H1 (cell line): ENCODE measurements around the gene ITGAE. TPM values are rescaled to one million over a fixed set of nuclear protein-coding genes. Genes with fewer than 3 reads are reported as not detected.

Experiments used
- CTCF ChIA-PET: fragments of 300-600 bp; sonication (Branson Sonifier 250); formaldehyde crosslinking; loops from one replicate; lab custom pipeline; 2021; ENCODE audit not compliant: partially characterized antibody; lab: Charles Lee
- POLR2A ChIA-PET: fragments of 300-600 bp; sonication (Branson Sonifier 250); formaldehyde crosslinking; loops from one replicate; lab custom pipeline; 2021; ENCODE audit warnings: inconsistent platforms; ENCODE audit not compliant: partially characterized antibody; lab: Charles Lee
- DNase-seq, 2 experiments: peaks; one replicate each; pipeline versions ENCODE4 v3.0.0 to v3.0.0-alpha.2; 2010 to 2022; ENCODE audit warnings: low spot score in 2 of 2, low read depth in 1 of 2, mixed read lengths in 1 of 2
- FAIRE-seq: peaks from 2 replicates; lab custom pipeline; 2011; peaks lifted over from hg19 to GRCh38; lab: Jason Lieb, UNC
- H2AFZ ChIP-seq: 2 replicates; pipeline ENCODE4 v1.8.1; 2012; ENCODE audit warnings: low read length, inconsistent platforms
- H2AK5ac ChIP-seq: 2 replicates; pipeline ENCODE4 v1.6.1; 2013; ENCODE audit warnings: low read depth, low read length
- H2BK120ac ChIP-seq: replicated peaks from 2 replicates; pipeline ENCODE3; 2013; ENCODE audit warnings: low read depth, low read length, inconsistent platforms
- H2BK12ac ChIP-seq: 2 replicates; pipeline ENCODE4 v1.6.1; 2013; ENCODE audit warnings: low read depth, low read length
- H2BK15ac ChIP-seq: 2 replicates; pipeline ENCODE4 v1.6.1; 2013; ENCODE audit warnings: low read length
- H2BK20ac ChIP-seq: 2 replicates; pipeline ENCODE4 v1.6.1; 2013; ENCODE audit warnings: low read length
- H2BK5ac ChIP-seq: 2 replicates; pipeline ENCODE4 v1.6.1; 2013; ENCODE audit warnings: low read depth, low read length
- H3K14ac ChIP-seq: 2 replicates; pipeline ENCODE4 v1.6.1; 2013; ENCODE audit warnings: inconsistent platforms; ENCODE audit not compliant: insufficient read length
- H3K18ac ChIP-seq: 2 replicates; pipeline ENCODE4 v1.6.1; 2013; ENCODE audit warnings: low read length; ENCODE audit errors: extremely low read depth
- H3K23ac ChIP-seq: 2 replicates; pipeline ENCODE4 v1.6.1; 2013; ENCODE audit warnings: inconsistent platforms; ENCODE audit not compliant: insufficient read length
- H3K23me2 ChIP-seq: 2 replicates; pipeline ENCODE4 v1.6.1; 2013; ENCODE audit warnings: low read depth, low read length
- H3K27ac ChIP-seq: 2 replicates; pipeline ENCODE4 v1.6.1; 2011; ENCODE audit warnings: low read depth, low read length, inconsistent platforms
- H3K27me3 ChIP-seq, 4 experiments: replicated peaks in 1 of 4; 1 replicate in 1 of 4; 2 replicates in 3 of 4; pipeline versions ENCODE4 v1.6.1 to v1.8.1; 2011 to 2013; ENCODE audit warnings: low read length in 3 of 4, mild to moderate bottlenecking in 3 of 4, inconsistent platforms in 2 of 4, mixed read lengths in 2 of 4, moderate library complexity in 1 of 4; ENCODE audit not compliant: control insufficient read depth in 3 of 4, insufficient read depth in 3 of 4; ENCODE audit errors: extremely low read depth in 1 of 4
- H3K36me3 ChIP-seq, 4 experiments: 2 replicates each; pipeline versions ENCODE4 v1.6.1 to v1.8.1; 2011 to 2013; ENCODE audit warnings: mild to moderate bottlenecking in 4 of 4, low read length in 3 of 4, moderate library complexity in 2 of 4, control low read depth in 1 of 4, inconsistent platforms in 1 of 4; ENCODE audit not compliant: insufficient read depth in 4 of 4, control insufficient read depth in 2 of 4
- H3K4ac ChIP-seq: replicated peaks from 2 replicates; pipeline ENCODE3; 2013; ENCODE audit warnings: low read length, low read depth, mixed read lengths, inconsistent platforms; ENCODE audit not compliant: insufficient read length
- H3K4me1 ChIP-seq, 4 experiments: replicated peaks in 1 of 4; 1 replicate in 1 of 4; 2 replicates in 3 of 4; pipeline versions ENCODE4 v1.6.1 to v1.8.1; 2011 to 2013; ENCODE audit warnings: low read length in 3 of 4, inconsistent platforms in 2 of 4, mixed read lengths in 1 of 4; ENCODE audit not compliant: insufficient read depth in 4 of 4, control insufficient read depth in 3 of 4
- H3K4me2 ChIP-seq, 2 experiments: 2 replicates each; pipeline versions ENCODE4 v1.6.1 to v1.8.1; 2011 to 2013; ENCODE audit warnings: low read depth in 2 of 2, low read length in 2 of 2, control low read depth in 1 of 2, inconsistent platforms in 1 of 2, mild to moderate bottlenecking in 1 of 2; ENCODE audit not compliant: insufficient read depth in 1 of 2
- H3K4me3 ChIP-seq, 4 experiments: fragments of 200-600, 300-600 bp in 1 of 4; sonication (generic), shearing (Covaris generic), sonication (Bioruptor Twin) in 1 of 4; 2 replicates each; pipeline versions ENCODE4 v1.5.1 to v1.8.1; 2011 to 2016; ENCODE audit warnings: low read length in 4 of 4, low read depth in 3 of 4, control low read depth in 2 of 4, inconsistent platforms in 2 of 4, mild to moderate bottlenecking in 2 of 4, mixed read lengths in 1 of 4, moderate library complexity in 1 of 4; ENCODE audit not compliant: insufficient read depth in 2 of 4; ENCODE audit errors: extremely low read depth in 1 of 4
- H3K56ac ChIP-seq: replicated peaks from 2 replicates; pipeline ENCODE3; 2013; ENCODE audit warnings: low read depth, mild to moderate bottlenecking, mixed read lengths, low read length, inconsistent platforms; ENCODE audit not compliant: insufficient read length
- H3K79me1 ChIP-seq: 2 replicates; pipeline ENCODE4 v1.6.1; 2013; ENCODE audit warnings: low read depth, low read length, control low read depth
- H3K79me2 ChIP-seq, 2 experiments: 2 replicates each; pipeline versions ENCODE4 v1.6.1 to v1.8.1; 2012 to 2013; ENCODE audit warnings: low read length in 2 of 2, mild to moderate bottlenecking in 2 of 2, inconsistent platforms in 1 of 2; ENCODE audit not compliant: insufficient read depth in 2 of 2, control insufficient read depth in 1 of 2
- H3K9ac ChIP-seq, 4 experiments: replicated peaks in 1 of 4; 1 replicate in 1 of 4; 2 replicates in 3 of 4; pipeline versions ENCODE4 v1.6.1 to v1.8.1; 2011 to 2013; ENCODE audit warnings: low read depth in 3 of 4, low read length in 3 of 4, control low read depth in 2 of 4, mild to moderate bottlenecking in 2 of 4, moderate library complexity in 2 of 4, inconsistent platforms in 1 of 4; ENCODE audit errors: extremely low read depth in 1 of 4
- H3K9me3 ChIP-seq, 2 experiments: 2 replicates each; pipeline versions ENCODE4 v1.6.1 to v1.8.1; 2012 to 2013; ENCODE audit warnings: mild to moderate bottlenecking in 2 of 2, moderate library complexity in 2 of 2, control low read depth in 1 of 2, inconsistent platforms in 1 of 2, low read depth in 1 of 2, low read length in 1 of 2, mixed read lengths in 1 of 2; ENCODE audit not compliant: insufficient read depth in 2 of 2
- H4K20me1 ChIP-seq, 2 experiments: replicated peaks in 1 of 2; 2 replicates each; pipeline versions ENCODE3 to v1.8.1; 2011 to 2013; ENCODE audit warnings: inconsistent platforms in 2 of 2, low read length in 2 of 2, mild to moderate bottlenecking in 1 of 2; ENCODE audit not compliant: insufficient read depth in 2 of 2, control insufficient read depth in 1 of 2
- H4K5ac ChIP-seq: 2 replicates; pipeline ENCODE4 v1.6.1; 2013; ENCODE audit warnings: low read length, low read depth, mixed read lengths, inconsistent platforms; ENCODE audit not compliant: insufficient read length
- H4K8ac ChIP-seq: 2 replicates; pipeline ENCODE4 v1.8.0; 2013; ENCODE audit warnings: mild to moderate bottlenecking, moderate library complexity, low read length, inconsistent platforms; ENCODE audit not compliant: insufficient read depth; ENCODE audit errors: extremely low read depth
- H4K91ac ChIP-seq: replicated peaks from 2 replicates; pipeline ENCODE3; 2013; ENCODE audit warnings: low read length, mixed read lengths, inconsistent platforms; ENCODE audit not compliant: insufficient read length
- BRCA1 ChIP-seq: IDR thresholded peaks from 2 replicates; pipeline ENCODE4 v1.6.1; 2012; ENCODE audit warnings: low read depth, low read length, improper control_type of control experiment
- CBX8 ChIP-seq: fragments of 300-800, 300-1000 bp; sonication (generic); IDR thresholded peaks from 2 replicates; pipeline ENCODE4 v1.7.1; 2016; ENCODE audit warnings: low read depth, low read length, borderline replicate concordance
- KDM5A ChIP-seq: fragments of 200-600 bp; IDR thresholded peaks from 2 replicates; pipeline ENCODE4 v1.7.1; 2012; ENCODE audit warnings: mild to moderate bottlenecking, low read length, inconsistent platforms, mixed read lengths
- POLR2A ChIP-seq, 2 experiments: IDR thresholded peaks; 1 replicate in 1 of 2; 2 replicates in 1 of 2; pipeline ENCODE4 v1.6.1; 2011; ENCODE audit warnings: low read depth in 2 of 2, low read length in 2 of 2, mild to moderate bottlenecking in 2 of 2; ENCODE audit errors: control extremely low read depth in 1 of 2
- RFX5 ChIP-seq: IDR thresholded peaks from 2 replicates; pipeline ENCODE4 v1.6.1; 2011; ENCODE audit warnings: low read depth, low read length, improper control_type of control experiment, borderline replicate concordance
- YY1 ChIP-seq: IDR thresholded peaks from 2 replicates; pipeline ENCODE4 v1.6.1; 2011; ENCODE audit warnings: low read depth, mild to moderate bottlenecking, low read length
- WGBS, 2 experiments: shearing (Covaris generic) in 1 of 2; methylation state at CpG; one replicate each; pipeline versions ENCODE4 v1.1.6 to v1.1.7; 2013 to 2015; ENCODE audit warnings: low lambda C conversion rate in 2 of 2, mixed read lengths in 2 of 2, inconsistent platforms in 1 of 2, low coverage in 1 of 2, missing lambda C conversion rate in 1 of 2; ENCODE audit not compliant: insufficient replicate concordance in 2 of 2, insufficient coverage in 1 of 2, insufficient read length in 1 of 2; ENCODE audit errors: extremely low coverage in 1 of 2, missing lambda C conversion rate in 1 of 2; 5-methylcytosine and 5-hydroxymethylcytosine counted together
- polyA plus RNA-seq, 7 experiments: library from polyadenylated mRNA; depleted of rRNA in 3 of 7; stranded (reverse) in 5 of 7; unstranded in 2 of 7; fragments of >200 nt in 5 of 7; fragments of 200-250 nt in 2 of 7; gene quantifications; 1 replicate in 5 of 7; 2 replicates in 1 of 7; 4 replicates in 1 of 7; pipeline versions ENCODE4 v1.2.1 to v1.2.3, GENCODE V29; 2011 to 2013; ENCODE audit warnings: missing spikeins in 2 of 7, mixed read lengths in 2 of 7
- total RNA-seq: library from RNA; stranded (reverse); fragmentation: NEBNext Ultra II Directional; extraction: Animal tissue kit (Norgen Biotek cat#: 25700); gene quantifications from 2 replicates; pipeline ENCODE4 v1.2.1, GENCODE V29; 2021
- TF ChIP-seq, protein P1 (sequence below), 3 experiments: IDR thresholded peaks; 1 replicate in 2 of 3; 2 replicates in 1 of 3; pipeline versions ENCODE4 v1.5.1 to v1.6.1; 2011; ENCODE audit warnings: low read length in 3 of 3, mild to moderate bottlenecking in 3 of 3, inconsistent platforms in 2 of 3, low read depth in 1 of 3, moderate library complexity in 1 of 3; ENCODE audit not compliant: insufficient read depth in 1 of 3; ENCODE audit errors: control extremely low read depth in 1 of 3

Gene ITGAE
- total and polyA plus RNA-seq, 2 of the 8 experiments (the other 6 are each of a cell fraction or from before 2014, with no cell fraction given) = 23.2 to 43.1 TPM

DNA sequence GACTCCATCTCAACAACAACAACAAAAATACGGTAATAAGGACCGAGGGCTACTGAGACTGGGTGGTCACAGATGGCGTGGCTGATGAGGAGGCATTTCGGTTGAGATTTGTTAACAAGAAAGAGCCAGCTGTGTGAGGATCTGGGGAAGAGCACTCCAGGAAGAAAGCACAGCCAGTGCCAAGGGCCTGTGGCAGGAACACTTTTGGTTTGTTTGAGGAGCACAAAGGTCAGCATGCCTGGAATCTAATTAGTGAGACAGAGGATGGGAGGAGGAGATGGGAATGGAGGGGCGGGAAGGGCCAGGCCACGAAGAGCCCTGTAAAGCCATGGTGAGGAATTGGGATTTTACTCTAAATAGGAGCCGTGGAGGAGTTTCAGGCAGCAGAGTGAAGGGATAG is 52.4 kb downstream of the ITGAE start:
- DNase-seq = no peak
- no peak for FAIRE-seq
- H2BK120ac ChIP-seq = no peak overlapping the region
- no peak overlapping the region for H4K5ac ChIP-seq
- H3K79me2 ChIP-seq = no peaks in the 10 kb centered on the region
- no peaks in the 10 kb centered on the region for H3K36me3 ChIP-seq
- H4K91ac ChIP-seq = no peak overlapping the region
- no peak overlapping the region for H3K4me2 ChIP-seq
- ChIA-PET POLR2A (no interaction called here), CTCF (interaction anchor here (1.3 to 8.2 kb wide), 4 partner anchors 11 to 79 kb away, joined by 5 to 73 read pairs (median 7); no protein-coding TSS in a partner anchor)
- H2BK12ac ChIP-seq = peak overlapping the region; percentile 17; the same call in 1 of the 2 replicates
- H4K20me1 ChIP-seq = no peaks in the 10 kb centered on the region
- H4K8ac ChIP-seq = no peak overlapping the region
- H3K18ac ChIP-seq = no peak overlapping the region
- no peak overlapping the region for H3K56ac ChIP-seq
- no peak overlapping the region for H2AFZ ChIP-seq
- H3K9ac ChIP-seq = no peak overlapping the region; a peak in 1 of 7 replicates
- H3K9me3 ChIP-seq = no peaks in the 10 kb centered on the region
- H2AK5ac ChIP-seq = no peak overlapping the region
- H3K4ac ChIP-seq = no peak overlapping the region
- H3K79me1 ChIP-seq = no peaks in the 10 kb centered on the region
- H3K27me3 ChIP-seq = no peaks in the 10 kb centered on the region
- H3K14ac ChIP-seq = no peak overlapping the region
- no peak overlapping the region for H3K27ac ChIP-seq
- WGBS, 2 experiments = 94% methylated on average over 7 of the region's 7 CpGs; no CpG with 5 or more reads in 1 of the 2 experiments
- no peak overlapping the region for H2BK5ac ChIP-seq
- no peak overlapping the region for H2BK15ac ChIP-seq
- TF ChIP-seq CBX8 = no peak
- TF ChIP-seq YY1 = no peak
- TF ChIP-seq, protein P1, sequence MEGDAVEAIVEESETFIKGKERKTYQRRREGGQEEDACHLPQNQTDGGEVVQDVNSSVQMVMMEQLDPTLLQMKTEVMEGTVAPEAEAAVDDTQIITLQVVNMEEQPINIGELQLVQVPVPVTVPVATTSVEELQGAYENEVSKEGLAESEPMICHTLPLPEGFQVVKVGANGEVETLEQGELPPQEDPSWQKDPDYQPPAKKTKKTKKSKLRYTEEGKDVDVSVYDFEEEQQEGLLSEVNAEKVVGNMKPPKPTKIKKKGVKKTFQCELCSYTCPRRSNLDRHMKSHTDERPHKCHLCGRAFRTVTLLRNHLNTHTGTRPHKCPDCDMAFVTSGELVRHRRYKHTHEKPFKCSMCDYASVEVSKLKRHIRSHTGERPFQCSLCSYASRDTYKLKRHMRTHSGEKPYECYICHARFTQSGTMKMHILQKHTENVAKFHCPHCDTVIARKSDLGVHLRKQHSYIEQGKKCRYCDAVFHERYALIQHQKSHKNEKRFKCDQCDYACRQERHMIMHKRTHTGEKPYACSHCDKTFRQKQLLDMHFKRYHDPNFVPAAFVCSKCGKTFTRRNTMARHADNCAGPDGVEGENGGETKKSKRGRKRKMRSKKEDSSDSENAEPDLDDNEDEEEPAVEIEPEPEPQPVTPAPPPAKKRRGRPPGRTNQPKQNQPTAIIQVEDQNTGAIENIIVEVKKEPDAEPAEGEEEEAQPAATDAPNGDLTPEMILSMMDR (IDR thresholded peaks at IDR 0.05; ENCODE audit: control extremely low read depth in 1 of 3, insufficient read depth in 1 of 3, low read depth in 1 of 3, low read length in 3 of 3) = no peak
- TF ChIP-seq POLR2A (IDR thresholded peaks at IDR 0.05; ENCODE audit: control extremely low read depth in 1 of 2, low read depth in 2 of 2, low read length in 2 of 2) = no peak
- TF ChIP-seq BRCA1 = no peak
- no peak for TF ChIP-seq KDM5A
- TF ChIP-seq RFX5 = no peak
- H3K4me3 ChIP-seq = no peak overlapping the region
- no peaks in the 10 kb centered on the region for H3K4me1 ChIP-seq
- no peak overlapping the region for H2BK20ac ChIP-seq
- no peaks in the 10 kb centered on the region for H3K23me2 ChIP-seq
- H3K23ac ChIP-seq = no peak overlapping the region
